NCI-H1048 (cell line): ENCODE results near the gene CHST8.
"Not testable (repeated sequence)": the region's sequence is repeated elsewhere in the genome, so short reads cannot be mapped to it uniquely, and the experiment has no call there.

Experiments
- DNase-seq: peaks from one replicate; lab custom pipeline; 2025; lab: John Stamatoyannopoulos, UW

CHST8 gene

DNA sequence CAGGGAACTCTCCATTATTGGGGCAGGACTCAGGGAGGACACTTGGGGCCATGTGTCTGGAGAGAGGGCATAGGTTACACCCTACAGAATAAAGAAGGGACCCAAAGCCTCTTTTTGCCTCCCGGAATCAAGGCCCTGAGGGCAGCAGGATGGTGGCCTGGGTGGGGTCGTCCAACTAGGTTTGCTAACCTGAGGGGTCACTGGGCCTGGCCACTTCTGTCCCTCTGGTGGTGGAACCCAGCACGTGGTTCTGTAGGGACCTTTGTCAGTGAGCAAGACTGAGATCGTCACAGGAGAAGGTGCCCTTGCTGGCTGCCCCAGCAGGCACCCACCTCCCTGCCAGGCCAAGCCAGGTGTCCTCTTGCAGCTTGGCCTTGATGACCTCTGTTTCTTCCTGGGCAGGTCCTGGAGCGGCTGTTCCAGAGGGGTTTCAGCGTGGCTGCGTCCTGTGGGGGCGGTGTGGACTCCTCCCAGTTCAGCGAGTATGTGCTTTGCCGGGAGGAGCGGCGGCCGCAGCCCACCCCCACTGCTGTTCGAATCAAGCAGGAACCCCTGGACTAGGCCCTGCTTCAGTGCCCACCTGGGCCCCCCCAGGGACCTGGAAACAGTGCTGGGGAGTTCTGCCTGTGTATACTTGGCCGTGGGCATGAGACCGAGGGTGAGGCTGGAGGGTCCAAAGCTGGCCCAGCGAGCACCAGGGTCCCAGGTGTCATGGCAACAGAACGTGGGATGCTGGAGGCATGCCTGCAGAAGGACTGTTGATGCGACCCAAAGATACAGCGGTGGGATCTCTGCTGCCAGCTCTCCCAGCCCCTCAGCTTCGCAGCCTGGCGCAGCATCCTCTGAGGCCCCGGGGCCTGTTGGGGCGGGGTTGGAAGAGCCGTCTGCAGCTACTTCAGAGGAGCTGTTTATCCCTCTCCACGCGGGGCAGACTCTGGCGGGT lies 190.9 kb downstream of the CHST8 start:
- no peak for DNase-seq

DNA sequence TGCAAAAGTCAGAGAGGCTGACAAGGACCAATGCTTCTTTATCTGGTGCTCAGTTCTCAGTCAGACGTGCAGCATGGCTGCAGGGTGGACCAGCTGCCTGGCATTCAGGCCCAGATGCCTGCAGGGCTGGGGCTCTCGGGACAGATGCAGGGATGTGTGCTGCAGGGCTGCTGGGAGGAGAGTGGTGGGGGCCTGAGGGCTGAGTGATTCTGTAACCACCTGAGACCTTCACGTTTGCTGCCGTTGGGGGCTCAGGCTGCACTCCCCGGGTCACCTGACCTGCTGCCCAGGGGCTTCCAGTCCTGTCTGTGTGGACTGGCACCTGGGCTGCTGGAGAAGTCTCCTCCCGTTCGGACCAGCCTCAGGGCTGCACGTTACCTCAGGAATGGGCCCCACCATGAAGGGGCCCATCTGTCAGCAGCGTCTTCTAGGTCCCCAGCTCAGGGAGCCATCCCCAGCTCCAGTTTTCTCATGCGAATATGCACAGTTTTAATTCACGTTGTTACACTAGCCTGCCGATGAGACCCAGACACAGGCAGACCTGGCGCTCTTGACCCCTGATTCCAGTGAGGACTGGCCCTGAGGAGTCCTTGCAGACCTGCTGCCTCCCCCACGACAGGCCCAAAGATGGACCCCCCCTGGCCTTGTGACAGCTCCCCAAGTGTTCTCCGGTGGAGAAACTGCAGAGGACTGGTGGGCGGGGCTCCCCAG lies 191.8 kb downstream of the CHST8 start:
- DNase-seq: no peak

DNA sequence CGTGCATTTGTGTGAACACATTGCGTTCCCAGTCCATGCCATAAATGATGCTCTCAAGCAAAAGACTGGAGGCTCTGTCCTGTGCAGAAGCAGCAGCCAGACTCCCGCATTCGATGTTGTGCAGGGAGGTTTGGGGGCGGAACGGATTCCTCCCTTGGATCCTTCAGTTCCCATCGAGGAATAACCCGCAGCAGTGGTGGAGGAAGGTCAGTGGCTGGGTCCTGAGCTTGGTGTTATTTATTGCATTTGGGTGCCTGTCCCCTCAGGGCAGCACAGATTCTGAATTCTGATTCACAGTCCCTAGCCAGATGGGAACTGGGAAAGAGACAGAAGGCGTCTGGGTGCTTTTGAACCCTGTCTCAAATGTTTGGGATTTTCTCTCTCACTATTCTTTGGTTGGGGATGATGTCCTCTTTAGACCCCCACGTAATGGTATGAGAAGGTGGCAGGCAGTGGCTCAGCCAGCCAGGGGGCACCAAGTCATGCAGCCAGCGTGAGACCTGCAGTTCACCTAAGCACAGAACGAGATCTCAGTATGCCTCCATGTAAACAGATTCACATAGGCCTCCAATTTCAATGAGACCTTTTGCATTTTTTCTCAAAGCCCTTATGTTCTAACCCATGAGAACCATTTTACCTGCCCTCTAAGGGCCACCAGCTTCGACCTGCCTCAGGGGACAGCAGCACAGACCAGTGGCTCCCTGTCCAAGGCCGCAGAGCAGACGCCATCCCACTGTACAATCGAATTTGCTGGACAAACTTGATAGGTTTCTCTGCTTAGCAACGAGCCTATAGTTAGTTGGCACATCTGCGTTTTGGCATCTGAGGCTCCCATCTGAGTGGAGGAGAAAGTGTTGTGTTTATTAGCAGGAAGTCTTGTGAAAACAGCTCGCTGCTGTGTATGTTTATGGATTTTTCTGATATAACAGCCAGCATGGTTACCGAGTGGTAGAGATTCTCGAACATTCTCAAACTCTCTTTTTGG lies 192.7 kb downstream of the CHST8 start:
- no peak for DNase-seq

DNA sequence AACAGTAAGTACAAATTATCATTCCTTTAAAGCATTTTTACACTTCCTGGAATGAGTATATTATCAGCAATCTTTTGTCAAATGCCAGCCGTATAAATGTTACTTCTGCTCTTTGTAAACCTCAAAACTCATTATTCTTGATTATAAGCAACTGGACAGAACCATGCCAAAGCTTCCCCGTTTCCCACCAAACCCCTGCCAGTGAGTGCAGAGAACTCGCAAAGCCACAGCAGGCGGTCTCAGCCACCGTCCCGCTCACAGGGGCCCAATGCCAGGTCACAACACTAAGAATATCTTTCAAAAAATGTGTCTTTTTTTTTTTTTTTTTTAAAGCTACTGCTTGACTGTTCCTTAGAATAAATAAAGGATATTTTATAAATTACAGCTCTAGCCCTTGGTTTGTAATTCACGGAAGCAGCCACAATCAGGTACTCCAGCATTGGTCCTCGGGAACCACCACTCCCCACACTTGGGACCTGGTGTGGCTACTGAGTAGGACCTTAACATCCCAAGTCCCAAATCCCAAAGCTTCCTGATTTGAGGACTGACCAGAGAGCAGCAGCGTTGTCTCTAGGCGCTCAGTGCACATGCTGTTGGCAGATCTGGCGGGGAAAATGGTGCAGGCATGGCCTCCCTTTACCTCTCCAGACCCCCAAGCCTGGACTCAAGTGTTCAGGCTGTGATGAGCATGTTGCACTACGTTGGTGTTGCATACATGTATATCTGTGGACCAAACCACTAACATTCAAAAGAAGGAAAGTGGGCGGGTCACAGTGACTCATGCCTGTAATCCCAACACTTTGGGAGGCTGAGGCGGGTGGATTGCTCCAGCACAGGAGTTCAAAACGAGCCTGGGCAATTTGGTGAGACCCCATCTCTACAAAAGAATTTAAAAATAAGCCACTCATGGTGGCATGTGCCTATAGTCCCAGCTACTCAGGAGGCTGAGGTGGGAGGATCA lies 193.9 kb downstream of the CHST8 start:
- no peak for DNase-seq

DNA sequence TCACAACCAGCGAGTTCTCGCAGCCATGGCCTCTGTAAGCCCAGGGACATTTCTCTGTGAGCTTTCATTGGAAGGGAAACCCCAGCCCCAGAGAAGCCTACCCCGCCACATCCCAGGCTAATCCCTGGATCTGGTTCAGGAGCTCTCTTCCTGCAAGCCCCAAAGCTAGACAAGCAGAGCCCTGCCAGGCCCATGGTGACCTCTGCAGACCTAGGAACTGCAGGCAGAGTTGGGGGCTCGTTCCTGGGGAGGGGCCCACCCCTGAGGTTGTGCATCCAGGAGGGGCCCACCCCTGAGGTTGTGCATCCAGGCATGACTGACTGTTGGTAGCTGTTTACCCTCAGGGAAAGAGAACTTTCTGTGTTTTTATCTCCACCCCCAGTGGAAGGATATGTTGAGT lies 196.7 kb downstream of the CHST8 start:
- DNase-seq: no peak

DNA sequence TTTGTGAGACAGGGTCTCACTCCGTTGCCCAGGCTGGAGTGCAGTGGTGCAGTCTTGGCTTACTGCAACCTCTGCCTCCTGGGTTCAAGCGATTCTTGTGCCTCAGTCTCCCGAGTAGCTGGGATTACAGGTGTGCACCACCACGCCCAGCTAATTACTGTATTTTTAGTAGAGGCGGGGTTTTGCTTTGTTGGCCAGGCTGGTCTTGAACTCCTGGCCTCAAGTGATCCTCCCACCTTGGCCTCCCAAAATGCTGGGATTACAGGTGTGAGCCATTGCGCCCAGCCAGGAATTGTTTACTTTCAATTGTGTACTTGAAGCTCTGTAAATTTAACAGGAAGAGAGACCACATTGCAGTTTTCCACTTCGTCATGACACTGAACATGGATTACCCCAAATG lies 197.3 kb downstream of the CHST8 start:
- DNase-seq: not testable (repeated sequence)

DNA sequence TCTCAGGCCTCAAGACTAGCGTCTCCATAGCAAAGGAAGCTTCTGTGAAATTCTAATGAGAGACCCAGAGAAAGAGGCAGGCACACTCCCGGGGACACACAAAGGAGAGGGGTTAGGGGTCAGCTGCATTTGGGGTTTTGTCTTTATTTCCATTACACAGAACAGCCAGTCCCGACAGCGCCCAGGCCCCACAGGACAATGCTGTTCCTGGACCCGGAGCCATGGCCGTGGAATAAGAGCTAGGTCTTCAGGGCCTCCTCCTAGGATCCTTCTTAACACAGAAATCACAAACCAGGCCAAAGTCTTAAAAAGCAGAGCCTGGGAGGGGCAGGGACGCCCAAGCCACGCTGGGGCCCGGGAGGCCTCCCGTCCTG lies 197.7 kb downstream of the CHST8 start:
- DNase-seq: no peak

DNA sequence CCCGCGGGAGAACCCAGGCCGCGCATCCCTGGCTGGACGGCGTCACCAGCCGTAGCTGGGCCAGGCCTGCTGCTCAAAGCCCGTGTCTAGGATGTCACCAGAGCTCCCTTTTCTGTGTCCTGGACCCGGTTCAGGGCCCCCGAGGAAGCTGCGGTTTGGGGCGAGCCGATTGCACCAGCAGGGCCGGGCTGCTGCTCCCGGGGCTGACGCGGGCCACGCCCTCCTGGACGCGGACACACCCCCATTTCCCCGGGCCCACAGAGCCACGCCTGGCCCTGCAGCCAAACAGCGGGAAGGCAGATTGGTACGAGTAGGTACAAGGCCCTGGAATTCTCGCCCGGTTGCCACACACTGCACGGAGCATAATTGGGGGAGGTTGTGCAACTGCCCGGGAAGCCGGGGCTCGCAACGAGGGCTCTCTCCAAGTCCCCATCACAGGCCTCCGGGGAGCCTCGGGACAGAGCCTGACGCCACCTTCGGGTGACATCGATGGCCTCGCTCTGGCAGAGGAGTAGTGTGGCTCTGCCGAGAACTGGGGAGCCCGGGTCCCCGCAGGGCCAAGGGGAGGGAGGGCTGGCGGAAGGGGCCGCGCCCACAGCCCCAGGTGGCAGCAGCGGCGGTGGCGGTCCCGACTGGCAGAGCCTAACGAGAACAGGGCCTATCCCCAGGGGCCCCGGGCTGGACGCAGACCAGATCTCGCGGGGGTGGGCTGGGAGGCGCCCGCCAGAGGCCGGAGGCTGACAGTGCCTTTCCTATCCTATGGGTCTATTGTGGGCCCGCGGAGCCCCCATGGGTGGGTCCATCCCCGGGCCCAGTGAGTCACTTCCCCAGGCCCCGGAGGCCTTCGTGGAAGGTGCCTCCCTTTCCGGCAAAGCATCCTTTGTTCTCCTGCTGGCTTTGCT lies 198.4 kb downstream of the CHST8 start:
- DNase-seq: no peak

DNA sequence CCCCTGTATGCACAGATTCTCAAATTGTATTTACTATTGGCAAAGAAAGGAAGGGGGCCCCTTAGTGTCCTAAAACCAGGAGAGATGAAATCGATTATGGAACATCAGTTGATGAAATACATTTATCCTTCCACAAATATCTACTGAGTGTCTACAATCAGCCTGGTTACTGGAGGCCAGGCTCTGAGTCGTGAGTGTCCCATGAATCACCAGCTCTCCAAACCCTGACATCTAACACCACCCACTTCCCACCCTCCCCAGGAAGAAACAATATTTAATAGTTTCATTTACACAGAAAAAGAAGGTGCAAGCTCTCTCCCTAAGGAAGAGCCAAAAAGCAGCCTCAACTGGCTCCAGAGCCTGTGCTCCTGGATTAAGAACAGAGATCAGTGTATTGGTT lies 200.1 kb downstream of the CHST8 start:
- no peak for DNase-seq
